PC-3 (cell line): ENCODE results near the gene HTR1D.

ENCODE experiments used
- EZH2 ChIP-seq: fragments of 300-600 bp; sonication (generic); IDR thresholded peaks from one replicate; pipeline ENCODE4 v1.6.1; 2017; ENCODE audit warnings: antibody characterized with exemption, mild to moderate bottlenecking, low read length; ENCODE audit not compliant: unreplicated experiment
- EZH2phosphoT487 ChIP-seq: fragments of 300-600 bp; sonication (generic); IDR thresholded peaks from 2 replicates; pipeline ENCODE4 v1.6.1; 2018; ENCODE audit warnings: mild to moderate bottlenecking, antibody characterized with exemption, low read length, borderline replicate concordance
- TF ChIP-seq, protein P1 (sequence below): fragments of 300-600 bp; sonication (generic); conservative IDR thresholded peaks from 2 replicates; pipeline ENCODE4 v1.5.1; 2017; ENCODE audit warnings: antibody characterized with exemption, low read depth, mild to moderate bottlenecking, low read length

DNA sequence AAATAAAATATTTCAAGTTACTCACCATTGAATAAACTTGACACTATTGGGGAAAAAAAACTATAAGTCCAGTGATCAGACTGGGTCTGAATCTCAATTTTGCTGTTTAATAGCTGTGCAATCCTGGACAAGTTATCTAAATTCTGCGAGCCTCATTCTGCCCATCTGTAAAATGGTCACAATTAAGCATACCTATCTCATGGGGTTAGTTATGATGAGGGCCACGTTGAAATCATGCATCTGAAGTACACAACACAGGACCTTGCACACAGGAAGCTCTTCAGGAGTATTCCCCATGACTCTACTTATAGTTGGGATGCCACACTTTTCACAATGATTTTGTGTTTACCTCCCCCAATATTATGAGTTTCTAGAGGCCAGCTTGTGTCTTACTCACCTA lies 3.8 kb upstream of the HTR1D start:
- TF ChIP-seq, protein P1, sequence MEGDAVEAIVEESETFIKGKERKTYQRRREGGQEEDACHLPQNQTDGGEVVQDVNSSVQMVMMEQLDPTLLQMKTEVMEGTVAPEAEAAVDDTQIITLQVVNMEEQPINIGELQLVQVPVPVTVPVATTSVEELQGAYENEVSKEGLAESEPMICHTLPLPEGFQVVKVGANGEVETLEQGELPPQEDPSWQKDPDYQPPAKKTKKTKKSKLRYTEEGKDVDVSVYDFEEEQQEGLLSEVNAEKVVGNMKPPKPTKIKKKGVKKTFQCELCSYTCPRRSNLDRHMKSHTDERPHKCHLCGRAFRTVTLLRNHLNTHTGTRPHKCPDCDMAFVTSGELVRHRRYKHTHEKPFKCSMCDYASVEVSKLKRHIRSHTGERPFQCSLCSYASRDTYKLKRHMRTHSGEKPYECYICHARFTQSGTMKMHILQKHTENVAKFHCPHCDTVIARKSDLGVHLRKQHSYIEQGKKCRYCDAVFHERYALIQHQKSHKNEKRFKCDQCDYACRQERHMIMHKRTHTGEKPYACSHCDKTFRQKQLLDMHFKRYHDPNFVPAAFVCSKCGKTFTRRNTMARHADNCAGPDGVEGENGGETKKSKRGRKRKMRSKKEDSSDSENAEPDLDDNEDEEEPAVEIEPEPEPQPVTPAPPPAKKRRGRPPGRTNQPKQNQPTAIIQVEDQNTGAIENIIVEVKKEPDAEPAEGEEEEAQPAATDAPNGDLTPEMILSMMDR, result no peak
- no peak for TF ChIP-seq EZH2
- no peak for TF ChIP-seq EZH2phosphoT487
